ENCODE results near the gene NCF2. TPM values are rescaled to one million over a fixed set of nuclear protein-coding genes. Genes with fewer than 3 reads are reported as not detected.

NCF2 gene
- total RNA-seq, 2 experiments from 2014 or later = 6.0 to 9.8 TPM

DNA sequence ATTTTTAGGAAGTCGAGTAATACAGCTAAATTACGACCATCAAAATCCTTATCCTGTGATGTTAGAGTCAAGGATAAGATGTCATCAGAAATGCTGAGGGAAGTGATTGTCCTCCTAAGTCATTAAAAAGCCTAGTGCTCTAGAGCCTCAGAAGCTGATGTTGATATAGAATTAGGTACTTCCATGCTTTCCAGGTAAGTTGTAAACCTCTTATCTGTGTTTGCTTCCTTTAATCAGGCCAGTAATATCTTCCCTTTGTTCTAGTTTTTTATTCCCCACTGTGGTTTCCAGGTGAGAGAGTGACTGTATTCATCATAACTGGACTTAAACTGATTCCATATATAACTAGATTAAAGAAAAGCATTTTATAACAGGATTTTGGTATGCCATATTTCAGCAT, 73.5 kb downstream of the NCF2 start:
- Mint-ChIP-seq H3K36me3 (peaks cover 19% of the 10 kb centered on the region), H3K9me3 (ENCODE audit: low read depth) (no peaks in the 10 kb centered on the region), H3K4me1 (peaks cover 20% of the 10 kb centered on the region), H3K4me3 (no peak overlapping the region), H3K27ac (no peak overlapping the region), H3K27me3 (no peaks in the 10 kb centered on the region)
- ATAC-seq (no peak), DNase-seq (no peak)
- CTCF ChIA-PET = no interaction called here

DNA sequence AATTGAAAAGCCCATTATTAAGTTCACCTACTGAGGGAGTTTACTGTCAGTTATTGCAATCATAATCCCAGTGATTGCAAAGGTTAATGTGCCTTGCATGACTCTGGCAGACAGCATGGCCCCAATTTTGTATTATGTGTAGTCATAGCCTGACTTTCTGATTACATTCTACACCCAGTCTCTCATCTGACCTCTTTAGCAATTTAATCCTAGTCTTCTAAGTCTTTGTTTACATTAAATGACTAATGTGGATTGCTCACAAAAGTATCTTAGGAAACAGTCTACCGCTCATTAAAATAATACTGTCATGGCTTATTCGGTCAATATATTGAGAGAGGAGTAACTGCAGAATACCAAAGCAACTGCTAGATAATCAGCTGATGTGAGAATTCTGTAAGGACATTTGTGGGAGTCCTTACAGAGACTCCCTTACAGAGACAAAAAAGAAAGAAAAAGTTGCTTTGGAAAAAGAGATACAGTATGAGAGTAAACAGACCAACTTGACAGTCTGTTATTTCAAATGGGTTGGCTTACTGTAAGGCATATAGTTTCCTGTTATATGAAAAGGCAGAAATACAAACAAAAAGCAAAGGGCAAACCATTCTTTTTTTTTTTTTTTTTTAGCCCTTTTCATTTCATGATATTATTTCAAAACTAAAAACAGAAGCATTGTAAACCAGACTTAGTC, 75.1 kb downstream of the NCF2 start:
- peaks cover 9% of the 10 kb centered on the region for H3K36me3 Mint-ChIP-seq

DNA sequence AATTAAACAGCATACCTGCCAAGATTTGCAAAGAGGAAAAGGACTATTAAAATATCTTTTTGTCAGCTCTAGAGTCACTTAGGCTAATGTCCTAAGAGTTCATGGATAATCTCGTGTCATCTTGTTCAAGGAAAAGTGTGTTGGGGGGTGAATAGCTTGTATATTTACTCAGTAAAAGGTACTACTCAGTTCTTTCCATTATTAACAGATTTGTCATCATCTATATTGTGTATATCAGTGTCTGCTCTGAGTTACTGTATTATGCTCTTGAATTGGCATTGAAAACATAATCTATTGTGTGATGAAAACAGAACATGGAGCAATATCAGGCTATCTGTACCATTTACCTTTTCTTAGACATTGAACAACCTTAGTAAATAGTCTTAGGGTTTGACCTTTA, 76.0 kb downstream of the NCF2 start:
- Mint-ChIP-seq H3K4me3 (no peak overlapping the region), H3K27me3 (no peaks in the 10 kb centered on the region), H3K9me3 (ENCODE audit: low read depth) (no peaks in the 10 kb centered on the region), H3K36me3 (peaks cover 9% of the 10 kb centered on the region), H3K4me1 (peaks cover 25% of the 10 kb centered on the region), H3K27ac (no peak overlapping the region)
- DNase-seq (no peak), ATAC-seq (no peak)
- CTCF ChIA-PET = no interaction called here

More for the DNA sequence above, 75.1 kb downstream of the NCF2 start:
- CTCF ChIA-PET = interaction anchor here (0.7 kb wide), 1 partner anchor 517 kb away, joined by 3 read pairs; no protein-coding TSS in a partner anchor
- DNase-seq (no peak), ATAC-seq (no peak)
- peak overlapping the region; percentile 50 for H3K27ac Mint-ChIP-seq
- peaks cover 25% of the 10 kb centered on the region for H3K4me1 Mint-ChIP-seq
- H3K9me3 Mint-ChIP-seq (ENCODE audit: low read depth) = no peaks in the 10 kb centered on the region
- H3K27me3 Mint-ChIP-seq = no peaks in the 10 kb centered on the region
- H3K4me3 Mint-ChIP-seq = no peak overlapping the region

DNA sequence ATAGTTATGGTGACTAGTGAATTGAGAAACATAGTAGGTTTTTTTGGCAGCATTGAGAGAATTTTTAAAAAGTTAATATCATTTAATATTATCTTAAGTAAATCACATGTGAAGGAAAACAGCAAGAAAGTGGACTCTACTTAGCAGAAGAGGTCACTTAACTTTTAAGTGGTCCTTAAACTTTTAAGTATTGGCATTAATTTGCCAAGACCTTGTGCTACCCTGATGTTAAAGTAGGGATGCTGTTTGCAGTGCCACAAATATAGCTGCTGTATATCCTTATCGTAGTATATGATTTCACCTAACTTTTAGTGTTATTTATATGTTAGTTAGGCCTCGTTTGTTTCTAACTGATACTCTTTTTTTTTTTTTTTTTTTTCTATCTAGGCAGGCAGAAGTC, 77.8 kb downstream of the NCF2 start:
- Mint-ChIP-seq H3K4me3 (no peak overlapping the region), H3K36me3 (peaks cover 2% of the 10 kb centered on the region), H3K27me3 (no peaks in the 10 kb centered on the region), H3K27ac (no peak overlapping the region), H3K4me1 (peaks cover 25% of the 10 kb centered on the region), H3K9me3 (ENCODE audit: low read depth) (no peaks in the 10 kb centered on the region)
- CTCF ChIA-PET = interaction anchor here (1.2 kb wide), 1 partner anchor 10 kb away, joined by 3 read pairs; no protein-coding TSS in a partner anchor
- DNase-seq (no peak), ATAC-seq (no peak)

DNA sequence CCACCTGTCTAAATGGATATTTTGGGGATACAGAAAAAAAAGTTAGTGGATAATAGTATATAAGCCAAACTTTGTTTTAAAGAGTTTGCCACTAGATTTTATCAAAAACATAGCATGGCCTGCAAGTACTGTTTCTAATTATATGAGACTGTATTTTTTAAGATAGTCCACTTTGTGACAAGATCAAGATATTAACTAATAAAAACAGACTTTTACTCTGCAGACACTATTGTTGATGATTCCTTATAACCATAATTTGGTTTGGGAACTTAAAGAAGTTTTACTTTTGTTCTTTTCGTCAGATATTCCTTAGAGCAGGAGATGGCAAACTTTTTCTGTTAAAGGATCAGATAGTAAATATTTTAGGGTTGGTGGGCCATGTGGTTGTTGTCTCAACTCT, 81.6 kb downstream of the NCF2 start:
- peaks cover 2% of the 10 kb centered on the region for H3K36me3 Mint-ChIP-seq
- peaks cover 10% of the 10 kb centered on the region for H3K4me1 Mint-ChIP-seq
- no peak overlapping the region for H3K27ac Mint-ChIP-seq

DNA sequence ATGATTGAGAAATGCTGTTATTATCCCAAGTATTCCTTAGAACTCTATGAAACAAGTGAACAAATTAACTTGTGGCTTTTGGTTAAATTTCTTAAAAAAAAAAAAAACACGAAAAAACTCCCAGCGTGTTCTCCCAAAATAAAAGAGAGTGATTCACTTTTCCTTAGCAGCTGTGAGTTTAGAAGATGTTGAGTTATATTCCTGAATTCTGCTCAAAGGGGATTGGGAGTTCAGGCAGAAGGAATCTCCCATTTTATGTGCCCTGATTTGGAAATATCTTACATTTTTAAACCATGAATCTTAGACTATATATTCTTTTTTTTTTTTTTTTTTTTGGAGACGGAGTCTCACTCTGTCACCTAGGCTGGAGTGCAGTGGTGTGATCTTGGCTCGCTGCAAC, 83.7 kb downstream of the NCF2 start:
- no peak overlapping the region for H3K4me3 Mint-ChIP-seq
- H3K9me3 Mint-ChIP-seq (ENCODE audit: low read depth) = no peaks in the 10 kb centered on the region
- peaks cover 12% of the 10 kb centered on the region for H3K4me1 Mint-ChIP-seq
- no peak overlapping the region for H3K27ac Mint-ChIP-seq
- ATAC-seq (no peak), DNase-seq (no peak)
- CTCF ChIA-PET = interaction anchor here (1.0 kb wide), 1 partner anchor 11 kb away, joined by 3 read pairs; no protein-coding TSS in a partner anchor
- no peaks in the 10 kb centered on the region for H3K36me3 Mint-ChIP-seq
- no peaks in the 10 kb centered on the region for H3K27me3 Mint-ChIP-seq

More for the DNA sequence above, 81.6 kb downstream of the NCF2 start:
- DNase-seq = no peak
- ATAC-seq = no peak
- no peak overlapping the region for H3K4me3 Mint-ChIP-seq
- CTCF ChIA-PET = no interaction called here
- H3K9me3 Mint-ChIP-seq (ENCODE audit: low read depth) = no peaks in the 10 kb centered on the region
- no peaks in the 10 kb centered on the region for H3K27me3 Mint-ChIP-seq

Other genes with a start within 250 kb of the NCF2 start
- not detected for gene NMNAT2, start 172.1 kb downstream of the NCF2 start, total RNA-seq
- 10 to 100 TPM; 80.2 to 87.8 TPM for gene SMG7, start 118.0 kb downstream of the NCF2 start, total RNA-seq
- gene ARPC5, start 45.3 kb upstream of the NCF2 start, total RNA-seq = 100 to 1,000 TPM; 205 to 216 TPM
- not detected for gene APOBEC4, start 62.9 kb upstream of the NCF2 start, total RNA-seq
- 1 to 10 TPM; 2.0 to 2.9 TPM for gene RGL1, start 214.7 kb upstream of the NCF2 start, total RNA-seq